A673 (cell line): ENCODE measurements around the gene DIP2B. TPM values are rescaled to one million over a fixed set of nuclear protein-coding genes. Genes with fewer than 3 reads are reported as not detected.

Source experiments
- BruUV-seq: library from RNA; stranded (reverse); fragments of 400-500 nt; replicated peaks from 2 replicates; lab custom pipeline; 2021; lab: Mats Ljungman, UMichigan
- CTCF ChIA-PET: fragments of 300-600 bp; sonication (Branson Sonifier 250); formaldehyde crosslinking; loops from one replicate; lab custom pipeline; 2022; ENCODE audit warnings: antibody characterized with exemption; lab: Charles Lee
- POLR2A ChIA-PET: fragments of 300-600 bp; sonication (Branson Sonifier 250); formaldehyde crosslinking; loops from one replicate; lab custom pipeline; 2022; ENCODE audit warnings: antibody characterized with exemption; ENCODE audit not compliant: low non-redundant PET; lab: Charles Lee
- DNase-seq: peaks from one replicate; pipeline ENCODE4 v3.0.0-alpha.2; 2015; ENCODE audit warnings: low spot score
- H3K27ac ChIP-seq: fragments of 200-600 bp; sonication (generic); 2 replicates; pipeline ENCODE4 v1.5.1; 2016; ENCODE audit warnings: mixed run types, low read depth, mild to moderate bottlenecking, mixed read lengths, antibody characterized with exemption, low read length; ENCODE audit not compliant: poor library complexity, severe bottlenecking
- H3K27me3 ChIP-seq: fragments of 200-600 bp; sonication (generic); replicated peaks from 2 replicates; pipeline ENCODE4 v1.6.1; 2017; ENCODE audit warnings: mixed run types, low read depth, mild to moderate bottlenecking, mixed read lengths, antibody characterized with exemption, low read length; ENCODE audit not compliant: insufficient read depth, poor library complexity
- H3K36me3 ChIP-seq: fragments of 200-600 bp; sonication (generic); 2 replicates; pipeline ENCODE4 v1.6.1; 2016; ENCODE audit warnings: mixed run types, mild to moderate bottlenecking, mixed read lengths, antibody characterized with exemption, low read length; ENCODE audit not compliant: insufficient read depth, poor library complexity, severe bottlenecking
- H3K4me1 ChIP-seq: fragments of 200-600 bp; sonication (generic); 2 replicates; pipeline ENCODE4 v1.6.1; 2017; ENCODE audit warnings: mixed run types, mild to moderate bottlenecking, mixed read lengths, antibody characterized with exemption, low read length; ENCODE audit not compliant: insufficient read depth, poor library complexity, severe bottlenecking
- H3K4me3 ChIP-seq: fragments of 200-600 bp; sonication (generic); 2 replicates; pipeline ENCODE4 v1.5.1; 2016; ENCODE audit warnings: low read depth, mixed run types, mild to moderate bottlenecking, mixed read lengths, low read length; ENCODE audit not compliant: poor library complexity, severe bottlenecking
- H3K9me3 ChIP-seq: fragments of 200-600 bp; sonication (generic); 2 replicates; pipeline ENCODE4 v1.6.1; 2016; ENCODE audit warnings: mixed run types, low read depth, mild to moderate bottlenecking, mixed read lengths, antibody characterized with exemption, low read length; ENCODE audit not compliant: poor library complexity, severe bottlenecking
- EZH2 ChIP-seq: fragments of 200-600 bp; sonication (generic); IDR thresholded peaks from 2 replicates; pipeline ENCODE4 v1.6.1; 2017; ENCODE audit warnings: borderline replicate concordance, low read depth, mild to moderate bottlenecking, mixed read lengths, antibody characterized with exemption, low read length; ENCODE audit not compliant: poor library complexity, severe bottlenecking
- intact Hi-C: fragments of 100-400 bp; cut with micrococcal nuclease; formaldehyde crosslinking; loops from one replicate; pipeline ENCODE4 v1.10.0; 2022; ENCODE audit not compliant: unreplicated experiment
- total RNA-seq: library from RNA; stranded (reverse); gene quantifications from 2 replicates; pipeline ENCODE4 v1.2.3, GENCODE V29; 2021
- TF ChIP-seq, protein P1 (sequence below): fragments of 300-800, 200-600 bp; sonication (generic); conservative IDR thresholded peaks from 2 replicates; pipeline ENCODE4 v1.5.1; 2017; ENCODE audit warnings: low read depth, mild to moderate bottlenecking, antibody characterized with exemption, low read length, moderate library complexity, mixed read lengths

The DIP2B gene
- total RNA-seq, 1 experiment from 2014 or later: 40.5 TPM

DNA sequence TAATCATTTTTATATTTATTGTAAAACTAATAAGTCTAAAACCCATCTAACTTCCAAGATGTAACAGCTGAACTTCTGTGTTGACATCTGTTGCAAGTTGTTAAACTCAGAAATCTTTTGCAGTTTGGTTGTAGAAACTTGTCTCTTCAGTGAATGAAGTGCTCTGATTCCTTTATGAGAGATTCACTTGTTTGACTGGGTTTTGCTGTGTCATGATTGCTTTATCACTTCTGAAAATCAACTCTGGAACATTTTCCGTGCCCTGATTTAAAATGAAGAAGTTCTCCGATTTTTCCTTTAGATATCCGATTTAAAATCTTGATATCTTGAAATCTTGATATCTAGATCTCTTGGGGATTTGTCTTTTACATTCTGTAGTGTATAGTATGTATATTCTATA, 65.1 kb downstream of the DIP2B start:
- no peak for TF ChIP-seq EZH2
- TF ChIP-seq, protein P1, sequence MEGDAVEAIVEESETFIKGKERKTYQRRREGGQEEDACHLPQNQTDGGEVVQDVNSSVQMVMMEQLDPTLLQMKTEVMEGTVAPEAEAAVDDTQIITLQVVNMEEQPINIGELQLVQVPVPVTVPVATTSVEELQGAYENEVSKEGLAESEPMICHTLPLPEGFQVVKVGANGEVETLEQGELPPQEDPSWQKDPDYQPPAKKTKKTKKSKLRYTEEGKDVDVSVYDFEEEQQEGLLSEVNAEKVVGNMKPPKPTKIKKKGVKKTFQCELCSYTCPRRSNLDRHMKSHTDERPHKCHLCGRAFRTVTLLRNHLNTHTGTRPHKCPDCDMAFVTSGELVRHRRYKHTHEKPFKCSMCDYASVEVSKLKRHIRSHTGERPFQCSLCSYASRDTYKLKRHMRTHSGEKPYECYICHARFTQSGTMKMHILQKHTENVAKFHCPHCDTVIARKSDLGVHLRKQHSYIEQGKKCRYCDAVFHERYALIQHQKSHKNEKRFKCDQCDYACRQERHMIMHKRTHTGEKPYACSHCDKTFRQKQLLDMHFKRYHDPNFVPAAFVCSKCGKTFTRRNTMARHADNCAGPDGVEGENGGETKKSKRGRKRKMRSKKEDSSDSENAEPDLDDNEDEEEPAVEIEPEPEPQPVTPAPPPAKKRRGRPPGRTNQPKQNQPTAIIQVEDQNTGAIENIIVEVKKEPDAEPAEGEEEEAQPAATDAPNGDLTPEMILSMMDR: no peak
- Histone ChIP-seq H3K36me3 (no peaks in the 10 kb centered on the region), H3K27me3 (no peaks in the 10 kb centered on the region), H3K9me3 (no peaks in the 10 kb centered on the region), H3K27ac (peak overlapping the region; percentile 59), H3K4me1 (peaks cover 74% of the 10 kb centered on the region), H3K4me3 (no peak overlapping the region)
- intact Hi-C loops: no loop called here
- no TSS peak for BruUV-seq
- CTCF ChIA-PET: no interaction called here
- POLR2A ChIA-PET: no interaction called here
- DNase-seq: no peak

- no TSS peak for BruUV-seq
- peaks cover 62% of the 10 kb centered on the region for H3K4me1 ChIP-seq
- H3K27me3 ChIP-seq: no peaks in the 10 kb centered on the region
- H3K4me3 ChIP-seq: no peak overlapping the region
- CTCF ChIA-PET: no interaction called here
- peak overlapping the region; percentile 52 for H3K27ac ChIP-seq
- intact Hi-C loops: no loop called here
- DNase-seq: no peak
- H3K9me3 ChIP-seq: no peaks in the 10 kb centered on the region
- TF ChIP-seq EZH2: no peak
- TF ChIP-seq, protein P1: no peak
- POLR2A ChIA-PET: no interaction called here
- H3K36me3 ChIP-seq: no peaks in the 10 kb centered on the region
These were observed 67.0 kb downstream of the DIP2B start for GRCh38 chr12:50571786-50572185.

DNA sequence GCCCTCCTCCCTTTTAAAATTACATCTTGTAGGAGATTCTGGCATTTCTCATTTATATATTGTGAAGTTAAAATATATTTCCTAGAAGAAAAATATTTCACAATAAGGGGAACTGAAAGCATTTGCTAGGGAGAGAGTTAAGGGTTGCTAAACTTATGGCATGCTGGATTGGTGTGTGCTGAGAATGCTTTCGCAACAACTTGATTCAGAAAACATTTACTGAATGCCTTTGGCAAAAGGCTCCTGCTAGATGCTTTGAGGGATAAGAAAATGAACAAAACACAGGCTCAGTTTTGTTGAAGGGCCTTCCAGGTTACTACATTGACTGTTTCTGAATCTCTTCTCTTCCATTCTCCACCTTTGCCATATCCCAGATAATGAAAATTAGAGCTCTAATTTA, 67.5 kb downstream of the DIP2B start:
- TF ChIP-seq EZH2: no peak
- TF ChIP-seq, protein P1: no peak
- BruUV-seq: no TSS peak
- Histone ChIP-seq H3K9me3 (no peaks in the 10 kb centered on the region), H3K27me3 (no peaks in the 10 kb centered on the region), H3K4me1 (peaks cover 62% of the 10 kb centered on the region), H3K27ac (peak overlapping the region; percentile 52), H3K36me3 (no peaks in the 10 kb centered on the region), H3K4me3 (no peak overlapping the region)
- intact Hi-C loops: no loop called here
- POLR2A ChIA-PET: no interaction called here
- CTCF ChIA-PET: no interaction called here
- DNase-seq: peak; percentile 71
